Urinary bladder (tissue), 4 donors: ENCODE measurements around the gene SLC16A13. TPM values are rescaled to one million over a fixed set of nuclear protein-coding genes. Genes with fewer than 3 reads are reported as not detected.

ENCODE experiments used
- DNase-seq: peaks from one replicate; pipeline ENCODE4 v3.0.0-alpha.2; 2015; ENCODE audit errors: extremely low spot score
- H3K27ac ChIP-seq: one replicate; pipeline ENCODE4 v1.5.1; 2013; ENCODE audit warnings: low read depth, mild to moderate bottlenecking, moderate library complexity
- H3K36me3 ChIP-seq: one replicate; pipeline ENCODE4 v1.6.1; 2013; ENCODE audit warnings: mild to moderate bottlenecking, moderate library complexity; ENCODE audit not compliant: insufficient read depth
- H3K4me1 ChIP-seq: one replicate; pipeline ENCODE4 v1.6.1; 2013; ENCODE audit warnings: mild to moderate bottlenecking, moderate library complexity; ENCODE audit not compliant: insufficient read depth
- H3K4me3 ChIP-seq: one replicate; pipeline ENCODE4 v1.5.1; 2013; ENCODE audit warnings: low read depth, low read length
- WGBS: extraction: QIAGEN DNeasy Blood & Tissue Kit; methylation state at CpG from one replicate; pipeline ENCODE4 v1.1.7; 2013; 5-methylcytosine and 5-hydroxymethylcytosine counted together
- polyA plus RNA-seq: library from polyadenylated mRNA; stranded (reverse); fragments of 200-250 nt; gene quantifications from one replicate; pipeline ENCODE4 v1.2.3, GENCODE V29; 2013
- total RNA-seq: library from RNA; depleted of rRNA; stranded (reverse); fragments of >200 nt; gene quantifications from one replicate; pipeline ENCODE4 v1.2.3, GENCODE V29; 2014
- donor health status: healthy with polysubstance abuse.
- donor health status: healthy.

The SLC16A13 gene
- total and polyA plus RNA-seq, 2 donors = 0.37 to 1.5 TPM

- no peak for DNase-seq
- Histone ChIP-seq H3K4me1 (no peaks in the 10 kb centered on the region), H3K27ac (no peak overlapping the region), H3K4me3 (peak overlapping the region; percentile 54), H3K36me3 (no peaks in the 10 kb centered on the region)
- 77% methylated on average over 10 of the region's 10 CpGs for WGBS
Measured at GRCh38 chr17:7018331-7018964, 17.4 kb upstream of the SLC16A13 start.

DNA sequence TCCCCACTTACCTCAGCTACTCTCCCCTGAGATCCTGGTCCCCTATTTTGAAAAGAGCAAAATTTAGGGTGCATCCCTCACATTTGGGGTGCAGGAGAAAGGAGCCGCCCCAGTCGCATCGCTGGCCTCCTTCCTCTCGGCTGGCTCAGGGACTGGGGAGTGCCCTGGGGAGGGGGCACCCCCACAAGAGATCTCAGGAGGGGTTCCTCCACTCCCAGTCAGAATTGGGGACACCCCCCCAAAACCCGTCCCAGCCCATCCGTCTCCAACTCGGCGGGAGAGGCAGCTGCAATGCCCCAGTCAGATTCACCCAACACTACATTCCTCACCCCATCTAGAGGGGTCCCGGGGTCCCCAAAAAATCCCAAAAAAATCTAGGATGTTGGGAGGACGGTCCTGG lies 16.4 kb upstream of the SLC16A13 start:
- DNase-seq = no peak

DNA sequence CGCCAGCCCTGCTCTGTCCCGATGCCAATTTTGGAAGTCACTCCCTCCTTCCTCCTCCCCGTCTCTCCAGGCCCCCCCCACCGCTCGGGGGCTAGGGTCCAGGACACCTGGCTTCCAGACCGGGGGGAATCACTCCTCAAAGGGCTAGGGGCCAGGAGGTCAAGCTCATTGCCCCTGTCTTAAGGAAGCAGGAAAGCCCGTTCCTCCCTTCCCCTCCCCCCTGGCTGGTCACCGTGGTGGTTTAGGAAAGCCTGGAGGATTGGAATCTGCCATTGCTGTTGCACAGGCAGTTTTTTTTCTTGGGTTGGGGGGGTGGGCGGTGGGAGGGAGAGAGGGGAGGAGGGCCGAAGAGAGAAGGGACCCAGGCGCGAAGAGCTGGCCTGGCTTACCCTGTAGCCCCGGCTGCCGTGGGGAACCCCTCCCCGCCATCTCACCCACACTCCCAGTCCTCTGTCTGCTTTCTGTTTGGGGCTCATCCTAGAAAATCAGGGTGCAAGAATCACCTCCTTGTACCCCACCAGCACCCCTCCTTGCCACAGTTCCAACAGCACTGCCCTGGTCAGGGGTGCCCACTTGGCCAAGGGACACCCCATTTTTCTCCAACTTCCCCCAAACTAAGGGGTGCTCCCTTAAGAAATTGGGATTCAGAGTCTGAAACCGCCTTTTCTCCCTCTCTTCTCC lies 15.8 kb upstream of the SLC16A13 start:
- no peak for DNase-seq
- no peaks in the 10 kb centered on the region for H3K4me1 ChIP-seq
- WGBS = 13% methylated on average over 16 of the region's 16 CpGs

More for the DNA sequence above, 16.4 kb upstream of the SLC16A13 start:
- Histone ChIP-seq H3K4me1 (no peaks in the 10 kb centered on the region), H3K27ac (peak overlapping the region; percentile 13), H3K4me3 (peak overlapping the region; percentile 54), H3K36me3 (no peaks in the 10 kb centered on the region)
- WGBS = 29% methylated on average over 10 of the region's 10 CpGs

GRCh38 chr17:7020894-7021664 lies 14.7 kb upstream of the SLC16A13 start:
- Histone ChIP-seq H3K4me1 (no peaks in the 10 kb centered on the region), H3K4me3 (no peak overlapping the region), H3K36me3 (no peaks in the 10 kb centered on the region), H3K27ac (no peak overlapping the region)
- no peak for DNase-seq
- WGBS = 68% methylated on average over 11 of the region's 11 CpGs

More for the DNA sequence above, 15.8 kb upstream of the SLC16A13 start:
- peak overlapping the region; percentile 54 for H3K4me3 ChIP-seq
- H3K36me3 ChIP-seq = no peaks in the 10 kb centered on the region
- H3K27ac ChIP-seq = peak overlapping the region; percentile 13

DNA sequence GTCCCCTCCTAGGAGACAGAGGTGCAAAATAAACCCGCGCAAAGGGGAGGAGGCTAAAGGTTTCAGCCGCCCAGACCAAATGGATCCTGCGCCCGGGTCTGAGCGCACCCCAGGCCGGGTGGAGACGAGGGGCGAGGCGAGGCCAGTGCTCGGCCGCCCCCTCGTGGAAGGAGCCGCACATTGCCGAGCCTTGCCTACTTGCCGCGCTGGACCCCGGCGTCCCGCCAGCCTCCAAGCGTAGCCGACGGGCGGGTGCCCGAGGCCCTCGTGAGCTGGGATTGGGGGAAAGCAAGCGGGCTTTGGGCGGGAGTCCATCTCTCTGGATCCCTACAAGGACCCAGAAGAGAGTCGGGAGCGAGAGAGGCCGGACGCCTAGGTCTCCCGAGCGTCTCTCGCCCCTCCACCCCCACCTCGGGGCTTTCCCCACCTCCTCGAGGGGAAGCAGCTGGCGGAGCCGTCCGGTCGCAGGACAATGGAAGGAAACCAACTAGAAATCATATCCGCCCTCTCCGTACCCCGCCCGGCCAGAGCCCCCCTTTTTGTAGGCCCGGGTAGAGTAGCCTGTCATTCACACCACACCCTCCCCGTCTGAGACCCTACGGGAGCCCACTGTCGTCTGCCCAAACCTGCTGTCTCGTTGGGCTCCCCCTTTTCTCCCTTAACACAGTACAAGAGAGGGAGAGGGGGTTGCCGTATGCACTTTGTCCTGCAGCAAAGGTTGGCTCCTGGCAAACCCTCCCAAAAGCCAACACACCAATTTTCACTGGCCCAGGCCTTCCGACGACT lies 13.6 kb upstream of the SLC16A13 start:
- no peak for DNase-seq
- no peak overlapping the region for H3K27ac ChIP-seq
- WGBS = 2% methylated on average over 53 of the region's 53 CpGs
- H3K36me3 ChIP-seq = no peaks in the 10 kb centered on the region
- H3K4me3 ChIP-seq = no peak overlapping the region
- H3K4me1 ChIP-seq = no peaks in the 10 kb centered on the region

- H3K4me1 ChIP-seq = no peaks in the 10 kb centered on the region
- H3K36me3 ChIP-seq = no peaks in the 10 kb centered on the region
- no peak within 1 kb of the TSS for H3K27ac ChIP-seq
- WGBS = 7% methylated on average over 47 of the region's 47 CpGs
- DNase-seq = no peak
- H3K4me3 ChIP-seq = peak within 1 kb of the TSS; percentile 2
Measured at GRCh38 chr17:7022781-7023571, 12.8 kb upstream of the SLC16A13 start, which contains the start of gene BCL6B. BCL6B (plus strand) TSS chr17:7023050; CDS start chr17:7023672, 622 bp downstream.

- no peak overlapping the region for H3K27ac ChIP-seq
- no peaks in the 10 kb centered on the region for H3K4me1 ChIP-seq
- no peaks in the 10 kb centered on the region for H3K36me3 ChIP-seq
- DNase-seq = no peak
- H3K4me3 ChIP-seq = peak overlapping the region; percentile 2
- 32% methylated on average over 51 of the region's 51 CpGs for WGBS
Measured at GRCh38 chr17:7023576-7024401, 12.0 kb upstream of the SLC16A13 start.

DNA sequence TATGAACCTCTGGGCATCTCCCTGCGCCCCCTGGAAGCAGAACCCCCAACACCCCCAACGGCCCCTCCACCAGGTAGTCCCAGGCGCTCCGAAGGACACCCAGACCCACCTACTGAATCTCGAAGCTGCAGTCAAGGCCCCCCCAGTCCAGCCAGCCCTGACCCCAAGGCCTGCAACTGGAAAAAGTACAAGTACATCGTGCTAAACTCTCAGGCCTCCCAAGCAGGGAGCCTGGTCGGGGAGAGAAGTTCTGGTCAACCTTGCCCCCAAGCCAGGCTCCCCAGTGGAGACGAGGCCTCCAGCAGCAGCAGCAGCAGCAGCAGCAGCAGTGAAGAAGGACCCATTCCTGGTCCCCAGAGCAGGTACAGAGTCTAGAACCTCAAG lies 11.4 kb upstream of the SLC16A13 start:
- H3K4me1 ChIP-seq = no peaks in the 10 kb centered on the region
- no peak overlapping the region for H3K4me3 ChIP-seq
- H3K36me3 ChIP-seq = no peaks in the 10 kb centered on the region
- H3K27ac ChIP-seq = no peak overlapping the region
- DNase-seq = no peak
- WGBS = 80% methylated on average over 8 of the region's 8 CpGs

GRCh38 chr17:7025245-7025644 lies 10.6 kb upstream of the SLC16A13 start:
- no peak overlapping the region for H3K27ac ChIP-seq
- DNase-seq = no peak
- H3K36me3 ChIP-seq = no peaks in the 10 kb centered on the region
- H3K4me3 ChIP-seq = no peak overlapping the region
- H3K4me1 ChIP-seq = no peaks in the 10 kb centered on the region
- 88% methylated on average over 1 of the region's 1 CpG for WGBS

- Histone ChIP-seq H3K36me3 (no peaks in the 10 kb centered on the region), H3K27ac (no peak overlapping the region), H3K4me3 (no peak overlapping the region), H3K4me1 (no peaks in the 10 kb centered on the region)
- no peak for DNase-seq
- whole genome bisulfite sequencing = 88% methylated on average over 29 of the region's 29 CpGs
Measured at GRCh38 chr17:7026471-7027115, 9.2 kb upstream of the SLC16A13 start.

- no peak overlapping the region for H3K27ac ChIP-seq
- no peak overlapping the region for H3K4me3 ChIP-seq
- 64% methylated on average over 13 of the region's 13 CpGs for WGBS
- no peaks in the 10 kb centered on the region for H3K4me1 ChIP-seq
- H3K36me3 ChIP-seq = no peaks in the 10 kb centered on the region
- no peak for DNase-seq
Measured at GRCh38 chr17:7027335-7027734, 8.5 kb upstream of the SLC16A13 start.

- H3K4me1 ChIP-seq = no peaks in the 10 kb centered on the region
- no peak overlapping the region for H3K4me3 ChIP-seq
- DNase-seq = no peak
- 75% methylated on average over 3 of the region's 3 CpGs for WGBS
- H3K36me3 ChIP-seq = no peaks in the 10 kb centered on the region
- no peak overlapping the region for H3K27ac ChIP-seq
Measured at GRCh38 chr17:7029096-7029495, 6.7 kb upstream of the SLC16A13 start.
